Activated CD4-positive, CD25-positive, alpha-beta regulatory T cell treated with anti-CD3 and anti-CD28 coated beads, Interleukin-2, amount 50 U/mL, for 24 hours (primary cell): ENCODE data around the gene SUMF2.
"Not testable (repeated sequence)": the region's sequence is repeated elsewhere in the genome, so short reads cannot be mapped to it uniquely, and the experiment has no call there.

ENCODE experiments used
- ATAC-seq, 2 donors: fragments of 150-1000 bp; cut with Tn5 transposase; one replicate each; pipeline ENCODE4 v1.10.0; 2021; ENCODE audit warnings: mild to moderate bottlenecking in 1 of 2, moderate library complexity in 1 of 2

SUMF2 gene

GRCh38 chr7:56063882-56064625 is at the start of gene SUMF2:
TSS of gene SUMF2 (plus strand) at chr7:56064286. CDS start at chr7:56064312, 26 bp downstream.
- ATAC-seq: peak; percentile 83 to 84

- not testable (repeated sequence) for ATAC-seq
Observed at GRCh38 chr7:56017015-56017414, 47.1 kb upstream of the SUMF2 start.

- no peak for ATAC-seq
Observed at GRCh38 chr7:56019501-56019900, 44.6 kb upstream of the SUMF2 start.

- no peak for ATAC-seq
Observed at GRCh38 chr7:56023500-56023899, 40.6 kb upstream of the SUMF2 start.

- ATAC-seq: no peak
Observed at GRCh38 chr7:56026538-56026937, 37.5 kb upstream of the SUMF2 start.

GRCh38 chr7:56028942-56029630 is 35.0 kb upstream of the SUMF2 start:
- ATAC-seq: no peak

- ATAC-seq: no peak
Observed at GRCh38 chr7:56030340-56030739, 33.7 kb upstream of the SUMF2 start.

GRCh38 chr7:56031556-56031955 is 32.5 kb upstream of the SUMF2 start:
- not testable (repeated sequence) for ATAC-seq

- ATAC-seq: not testable (repeated sequence)
Observed at GRCh38 chr7:56032578-56032977, 31.5 kb upstream of the SUMF2 start.

- ATAC-seq: peak; percentile 85 to 89
Observed at GRCh38 chr7:56033671-56034432, 30.2 kb upstream of the SUMF2 start.

- ATAC-seq: no peak
Observed at GRCh38 chr7:56040730-56041129, 23.4 kb upstream of the SUMF2 start.

- ATAC-seq: not testable (repeated sequence)
Observed at GRCh38 chr7:56045758-56046157, 18.3 kb upstream of the SUMF2 start.

GRCh38 chr7:56046721-56047445 is 17.2 kb upstream of the SUMF2 start:
- no peak for ATAC-seq

GRCh38 chr7:56047446-56048116 is 16.5 kb upstream of the SUMF2 start:
- ATAC-seq: not testable (repeated sequence)

GRCh38 chr7:56048245-56048644 is 15.8 kb upstream of the SUMF2 start:
- ATAC-seq: no peak

GRCh38 chr7:56048763-56049162 is 15.3 kb upstream of the SUMF2 start:
- ATAC-seq: not testable (repeated sequence)

GRCh38 chr7:56051053-56051338 is 13.1 kb upstream of the SUMF2 start:
- ATAC-seq: no peak

- ATAC-seq: peak; percentile 96 to 97
Observed at GRCh38 chr7:56051339-56052191, 12.5 kb upstream of the SUMF2 start, which contains the start of the genes CCT6A and PSPH. TSS of gene CCT6A (plus strand) at chr7:56051765. CDS start at chr7:56051849, 84 bp downstream. TSS of gene PSPH (minus strand) at chr7:56051444. CDS start at chr7:56021212, 30,232 bp downstream.

GRCh38 chr7:56053379-56053778 is 10.7 kb upstream of the SUMF2 start:
- ATAC-seq: no peak

- ATAC-seq: no peak
Observed at GRCh38 chr7:56053993-56054392, 10.1 kb upstream of the SUMF2 start.

GRCh38 chr7:56062382-56062781 is 1.7 kb upstream of the SUMF2 start:
- ATAC-seq: peak; percentile 36 to 43
